Sciatic nerve (tissue), 2 donors: ENCODE data around the gene NRG3. TPM values are rescaled to one million over a fixed set of nuclear protein-coding genes. Genes with fewer than 3 reads are reported as not detected.
"Not testable (repeated sequence)": the region's sequence is repeated elsewhere in the genome, so short reads cannot be mapped to it uniquely, and the experiment has no call there.

Experiments used
- ATAC-seq: fragments of 200-7000 bp; cut with Tn5 transposase; one replicate; pipeline ENCODE4 v1.9.1; 2020; ENCODE audit warnings: mild to moderate bottlenecking, moderate library complexity
- DNase-seq: peaks from one replicate; pipeline ENCODE4 v3.0.0-alpha.2; 2020; ENCODE audit warnings: low spot score
- intact Hi-C: fragments of 100-400 bp; cut with DNase I; formaldehyde crosslinking; loops from one replicate; pipeline ENCODE4 v1.14.2; 2022
- total RNA-seq: library from RNA; stranded (reverse); fragmentation: NEBNext Ultra II Directional; extraction: Animal tissue kit (Norgen Biotek cat#: 25700); gene quantifications from one replicate; pipeline ENCODE4 v1.2.1, GENCODE V29; 2021
- donor health status: DM: no; HTN: no; CAD: no.
- donor health status: DM: no; HTN: no; CAD: no.

The NRG3 gene
- total RNA-seq, 1 donor from 2014 or later = 1.4 TPM

DNA sequence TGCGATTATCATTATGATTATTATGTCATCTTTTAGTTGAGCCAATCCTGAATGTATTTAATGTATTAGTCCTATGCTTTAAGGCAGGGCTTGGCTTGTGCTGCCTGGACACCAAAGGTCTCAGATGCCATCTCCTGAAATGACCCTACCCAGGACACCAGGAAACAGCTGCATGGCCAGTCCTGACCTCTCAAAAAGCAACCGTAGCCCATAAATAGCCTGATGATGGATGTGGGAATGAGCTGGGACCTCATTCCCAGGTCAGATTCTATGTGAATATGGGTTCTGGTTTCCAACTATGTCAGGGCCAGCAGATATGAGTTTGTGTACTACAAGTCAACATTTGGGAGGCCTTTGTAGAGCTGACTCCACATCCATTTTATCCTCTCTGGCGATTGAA is 438.4 kb downstream of the NRG3 start:
- ATAC-seq (no peak), DNase-seq (no peak)
- intact Hi-C loops = no loop called here

DNA sequence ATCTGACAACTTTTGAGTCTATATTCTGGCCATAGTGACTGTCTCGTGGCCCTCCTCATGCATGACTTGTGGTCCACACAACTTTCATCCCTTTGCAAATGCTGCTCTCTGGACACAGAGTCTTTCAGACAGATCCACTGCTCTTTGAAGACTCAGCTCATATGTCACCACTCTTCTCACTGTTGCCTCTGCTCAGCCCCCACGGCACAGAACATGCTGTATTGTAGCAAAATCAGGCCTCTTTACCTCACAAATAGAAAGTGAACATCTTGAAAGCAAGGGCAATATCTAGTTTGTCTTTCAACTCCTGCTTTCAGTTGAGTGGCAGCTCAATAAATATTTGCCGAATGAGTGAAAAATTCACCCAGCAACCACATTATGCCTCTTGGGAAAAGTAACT is 443.5 kb downstream of the NRG3 start:
- ATAC-seq = no peak
- no peak for DNase-seq

DNA sequence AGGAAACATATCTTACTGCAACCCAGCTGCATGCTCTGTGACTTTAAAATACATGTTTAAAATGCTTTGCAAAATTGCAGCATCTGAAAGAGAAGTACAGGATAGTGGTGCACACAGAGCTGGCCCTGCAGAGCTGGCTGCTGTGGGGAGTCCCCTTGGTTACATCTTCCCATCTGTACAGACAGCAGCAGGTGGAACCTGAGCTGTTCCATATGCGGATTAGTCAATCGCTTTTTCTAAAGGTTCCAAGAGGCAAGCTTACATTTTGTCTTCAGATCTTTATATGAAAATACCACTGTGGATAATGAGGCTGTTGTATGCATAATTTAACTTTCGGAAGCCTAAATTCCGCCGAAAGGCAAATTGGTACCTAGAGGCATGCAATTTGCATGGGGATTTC is 444.1 kb downstream of the NRG3 start:
- ATAC-seq (no peak), DNase-seq (no peak)
- intact Hi-C loops = no loop called here

More for the DNA sequence above, 443.5 kb downstream of the NRG3 start:
- intact Hi-C loops = no loop called here

DNA sequence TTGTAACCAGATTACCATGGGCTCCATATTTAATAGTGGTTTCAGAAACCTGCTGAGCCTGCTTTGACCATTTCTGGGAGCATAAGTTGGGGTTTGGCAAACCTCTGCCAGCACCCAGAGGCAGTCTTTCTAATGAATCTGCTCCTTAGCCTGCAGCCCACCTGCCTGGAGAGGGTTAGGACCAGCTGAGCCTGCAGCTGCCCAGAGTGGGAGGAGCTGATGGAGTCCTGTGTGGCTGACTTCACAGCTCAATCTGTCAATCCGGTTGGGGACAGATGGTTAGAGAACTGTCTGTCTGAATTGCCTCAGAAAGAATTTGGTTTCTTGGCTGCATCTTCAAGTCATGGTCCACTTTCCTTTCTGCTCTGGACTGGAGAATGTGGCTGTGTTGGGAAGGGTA is 444.6 kb downstream of the NRG3 start:
- ATAC-seq = no peak
- intact Hi-C loops = no loop called here
- DNase-seq = no peak

DNA sequence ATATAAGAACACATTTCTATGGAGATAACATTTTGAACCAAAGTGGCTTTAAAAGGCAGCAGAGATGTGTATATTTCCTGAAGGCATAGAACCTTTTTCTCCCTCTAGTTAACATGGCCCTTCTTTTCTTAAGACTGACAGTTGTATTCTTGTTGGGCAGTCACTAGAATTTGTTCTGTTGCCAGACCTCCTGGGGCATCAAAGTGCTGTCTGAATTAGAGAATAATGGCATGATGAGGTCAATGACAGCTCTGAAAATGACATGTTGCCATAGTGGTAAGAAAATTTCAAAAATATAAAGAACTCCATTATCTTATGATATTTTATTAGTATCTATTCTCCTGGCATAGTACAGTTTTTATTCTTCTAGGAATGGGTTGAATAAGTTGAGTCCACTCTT is 446.7 kb downstream of the NRG3 start:
- ATAC-seq = no peak

DNA sequence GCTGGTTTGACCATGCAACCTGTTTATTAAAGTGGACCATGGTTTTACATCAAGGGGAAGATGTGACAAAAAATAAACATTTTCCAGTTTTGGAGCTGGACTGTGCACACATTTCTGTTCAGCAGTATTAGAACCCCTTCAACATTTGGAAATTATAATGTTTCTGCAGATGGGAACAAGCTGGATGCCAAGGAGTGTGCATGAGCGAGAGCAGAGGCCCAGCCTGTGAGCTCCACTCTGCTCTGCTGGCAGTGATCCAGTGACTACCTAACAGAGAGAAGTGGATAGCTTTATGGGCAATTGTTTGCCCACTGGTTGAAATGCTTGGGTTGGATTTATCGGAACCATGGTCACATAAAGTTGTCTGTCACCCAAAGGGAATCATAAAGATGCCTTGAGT is 456.7 kb downstream of the NRG3 start:
- DNase-seq (no peak), ATAC-seq (no peak)
- intact Hi-C loops = no loop called here

More for the DNA sequence above, 446.7 kb downstream of the NRG3 start:
- DNase-seq = no peak
- intact Hi-C loops = no loop called here

DNA sequence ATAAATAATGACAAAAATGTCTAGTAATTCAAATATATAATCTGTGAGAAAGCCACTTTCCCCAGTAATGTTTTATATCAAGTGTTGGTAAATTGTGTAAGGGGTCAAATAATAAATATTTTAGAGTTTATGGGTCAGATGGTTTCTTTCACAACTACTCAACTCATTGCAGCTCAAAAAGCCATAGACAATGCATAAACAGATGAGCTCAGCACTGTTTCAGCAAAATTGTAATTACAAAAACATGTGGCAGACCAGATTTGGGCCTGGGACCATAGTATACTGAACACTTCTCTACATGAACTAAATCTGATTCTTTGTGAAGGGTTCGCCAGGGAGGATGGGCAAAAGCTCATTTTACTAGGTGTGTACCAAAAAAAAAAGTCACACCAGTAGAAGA is 460.8 kb downstream of the NRG3 start:
- ATAC-seq = no peak
- intact Hi-C loops = no loop called here
- no peak for DNase-seq

DNA sequence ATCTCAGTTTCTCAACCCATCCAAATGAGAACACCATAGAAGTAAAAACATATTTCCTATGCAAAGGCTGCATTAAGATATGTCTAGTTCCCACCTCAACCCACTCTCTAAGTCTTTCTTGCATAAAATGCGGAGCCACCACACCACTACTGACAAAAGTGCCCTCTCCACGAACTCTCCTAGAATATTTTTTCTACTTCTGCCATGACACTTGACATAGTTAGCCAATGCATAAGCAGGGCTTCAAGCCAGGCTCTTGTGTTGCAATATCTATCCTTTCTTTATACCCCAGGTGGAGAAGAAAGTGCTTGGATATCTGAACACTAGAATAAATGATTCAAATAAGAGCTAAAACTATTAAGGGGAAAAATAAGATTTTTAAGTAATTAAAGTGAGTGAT is 465.2 kb downstream of the NRG3 start:
- ATAC-seq (no peak), DNase-seq (no peak)
- intact Hi-C loops = no loop called here

DNA sequence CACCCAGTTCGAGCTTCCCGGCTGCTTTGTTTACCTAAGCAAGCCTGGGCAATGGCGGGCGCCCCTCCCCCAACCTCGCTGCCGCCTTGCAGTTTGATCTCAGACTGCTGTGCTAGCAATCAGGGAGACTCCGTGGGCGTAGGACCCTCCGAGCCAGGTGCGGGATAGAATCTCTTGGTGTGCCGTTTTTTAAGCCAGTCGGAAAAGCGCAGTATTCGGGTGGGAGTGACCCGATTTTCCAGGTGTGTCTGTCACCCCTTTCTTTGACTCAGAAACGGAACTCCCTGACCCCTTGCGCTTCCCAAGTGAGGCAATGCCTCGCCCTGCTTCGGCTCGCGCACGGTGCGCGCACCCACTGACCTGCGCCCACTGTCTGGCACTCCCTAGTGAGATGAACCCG is 474.6 kb downstream of the NRG3 start:
- DNase-seq, ATAC-seq, intact Hi-C loops: not testable (repeated sequence)

DNA sequence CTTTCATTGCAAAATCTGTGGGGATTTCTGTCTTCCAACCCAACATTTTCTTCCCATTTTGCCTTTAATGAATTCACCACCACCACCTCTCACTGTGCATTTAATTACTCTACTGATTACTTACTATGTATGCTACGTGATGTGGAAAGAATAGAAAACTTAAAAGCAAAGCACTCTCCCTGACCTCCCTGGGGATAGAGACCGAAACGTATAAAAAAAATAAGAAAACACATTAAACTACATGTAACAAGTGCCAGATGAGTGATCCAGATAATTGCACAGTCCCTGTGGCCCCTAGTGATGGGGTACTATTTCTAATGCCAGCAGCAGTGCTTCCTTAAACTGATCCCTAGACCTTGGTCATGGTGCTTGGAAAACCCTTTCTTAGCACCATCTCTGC is 478.4 kb downstream of the NRG3 start:
- no peak for DNase-seq
- ATAC-seq = no peak
- intact Hi-C loops = no loop called here

DNA sequence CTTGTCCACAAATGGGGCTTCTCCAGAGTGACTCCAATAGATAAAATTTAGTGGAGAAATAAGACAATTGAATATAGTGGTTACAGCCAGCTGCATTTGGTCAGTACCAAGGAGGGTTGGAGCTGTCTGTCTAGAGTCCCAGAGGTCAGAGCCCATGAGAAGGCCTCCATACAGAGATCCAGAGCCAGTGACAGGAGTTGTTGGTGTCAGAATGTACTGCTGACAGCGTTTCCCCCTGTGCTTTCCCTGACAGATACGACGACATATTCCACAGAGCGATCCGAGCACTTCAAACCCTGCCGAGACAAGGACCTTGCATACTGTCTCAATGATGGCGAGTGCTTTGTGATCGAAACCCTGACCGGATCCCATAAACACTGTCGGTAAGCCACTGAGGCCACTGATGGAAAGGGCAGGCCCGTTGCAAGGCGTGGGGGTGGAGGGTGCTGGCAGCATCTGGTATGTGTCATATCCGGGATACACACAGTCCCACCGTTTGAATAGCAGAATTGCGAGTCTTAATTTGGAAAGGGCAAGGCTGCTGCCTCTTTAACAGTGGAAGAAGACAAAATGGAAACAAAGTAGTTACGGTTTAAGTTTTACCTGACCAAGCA is 483.6 kb downstream of the NRG3 start:
- DNase-seq = no peak
- no peak for ATAC-seq
- intact Hi-C loops = no loop called here

DNA sequence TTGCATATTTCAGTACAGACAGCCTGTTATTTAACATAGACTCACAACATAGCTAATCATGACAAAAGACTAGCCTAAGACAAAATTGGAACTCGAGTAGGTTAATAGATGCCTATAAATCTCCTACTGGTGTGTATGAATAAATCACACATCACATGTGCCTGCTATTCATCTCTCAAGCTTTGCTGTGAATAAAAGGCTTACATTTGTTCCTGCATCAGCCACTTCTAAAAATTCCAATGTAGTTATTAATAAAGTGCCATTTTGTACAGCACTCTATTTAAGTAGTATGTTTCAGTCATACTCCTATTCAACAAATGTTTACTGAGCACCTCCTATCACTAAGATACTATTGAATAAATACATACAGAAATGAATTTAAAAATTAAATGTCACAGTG is 486.3 kb downstream of the NRG3 start:
- ATAC-seq (no peak), DNase-seq (no peak)
- intact Hi-C loops = no loop called here

DNA sequence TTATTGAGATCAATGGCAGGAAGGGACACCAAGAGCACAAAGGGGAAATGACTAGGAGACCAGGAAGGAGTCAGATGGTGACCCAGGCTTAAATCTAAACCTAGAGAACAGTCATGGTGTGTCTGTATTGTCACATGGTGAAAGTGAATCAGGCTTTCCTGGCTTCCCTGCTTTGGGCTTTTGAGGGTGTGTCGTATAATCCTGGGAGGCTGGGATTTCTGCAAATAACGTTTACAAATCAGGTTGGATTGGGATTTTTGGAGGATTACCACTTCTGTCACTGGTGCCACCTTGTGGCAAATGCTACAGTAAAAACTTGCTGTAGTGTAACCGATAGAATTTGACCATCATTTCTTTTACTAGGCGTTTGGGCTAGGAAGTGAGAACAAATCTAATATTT is 502.6 kb downstream of the NRG3 start:
- intact Hi-C loops = no loop called here
- no peak for DNase-seq
- ATAC-seq = no peak

DNA sequence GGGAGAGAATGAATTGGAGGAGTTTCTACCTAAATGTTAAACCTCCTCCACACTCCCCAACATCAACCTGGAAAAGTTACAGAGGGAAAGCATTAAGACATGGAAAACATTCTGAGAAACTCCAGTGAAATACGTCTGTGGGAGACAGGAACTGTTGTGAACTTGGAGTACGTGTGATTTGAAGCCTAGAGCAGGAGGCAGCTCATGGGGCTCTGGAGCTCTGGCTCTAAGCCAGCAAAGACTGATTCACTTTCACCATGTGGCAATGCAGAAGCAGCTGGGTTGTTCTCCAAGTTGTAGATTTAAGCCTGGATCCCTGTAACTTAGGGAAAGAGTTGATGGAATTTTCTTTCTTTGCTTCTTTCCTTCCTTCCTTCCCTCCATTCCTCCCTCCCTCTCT is 503.2 kb downstream of the NRG3 start:
- DNase-seq (no peak), ATAC-seq (no peak)
- intact Hi-C loops = no loop called here

DNA sequence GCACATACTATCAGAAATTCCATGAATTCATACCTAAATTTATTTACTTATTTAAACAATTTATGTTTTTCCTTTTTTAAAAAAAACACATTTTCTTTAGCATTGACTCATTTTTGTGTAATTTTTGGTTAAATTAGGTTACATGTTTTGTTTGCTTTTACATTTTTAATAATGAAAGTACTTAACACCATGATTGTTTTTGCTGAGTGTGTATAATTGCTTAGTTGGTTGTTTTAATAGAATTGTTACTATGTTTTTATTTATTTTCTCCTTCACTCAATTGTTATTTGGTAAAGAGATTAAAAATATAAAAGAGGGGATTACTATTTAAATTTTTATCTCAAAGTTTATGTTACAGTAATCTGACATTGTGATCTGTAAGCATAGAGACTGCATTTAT is 508.4 kb downstream of the NRG3 start:
- intact Hi-C loops = no loop called here

DNA sequence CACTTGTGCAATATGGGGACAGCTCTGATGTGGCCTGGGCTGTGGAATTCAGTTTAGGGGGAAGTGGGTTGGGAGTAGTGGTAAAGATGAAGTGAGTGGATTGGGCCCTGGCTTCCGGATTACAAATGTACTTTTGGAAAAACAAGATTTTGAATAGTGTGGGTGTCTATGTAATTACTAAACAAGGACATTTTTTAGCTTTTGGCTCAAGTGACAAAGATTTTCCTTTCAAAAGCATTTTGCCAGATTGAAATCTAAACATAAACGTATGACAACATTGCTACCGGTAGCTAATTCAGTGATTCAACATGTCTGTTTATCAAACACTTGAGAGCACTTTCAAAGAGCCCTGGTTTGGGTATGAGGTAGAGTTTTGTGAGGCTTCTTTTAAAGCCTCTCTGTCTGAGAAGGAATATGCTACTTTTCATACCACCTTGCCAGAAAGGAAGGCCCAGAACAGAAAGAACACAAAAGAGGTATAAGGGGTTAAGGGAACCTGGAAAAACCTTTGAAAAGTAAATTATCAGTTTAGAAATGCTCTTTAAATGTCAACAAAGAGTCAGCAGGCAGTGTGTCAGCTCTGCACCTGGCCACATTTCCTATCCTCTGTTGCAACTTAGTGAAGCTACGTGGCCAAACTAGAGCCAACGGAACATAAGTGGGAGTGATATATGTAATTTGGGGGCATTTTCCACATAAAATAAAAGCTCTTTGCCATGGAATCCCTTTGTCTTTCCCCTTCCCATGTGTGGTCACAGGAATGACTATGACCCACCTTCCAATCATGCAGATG is 516.1 kb downstream of the NRG3 start:
- ATAC-seq (no peak), DNase-seq (no peak)
- intact Hi-C loops = no loop called here

More for the DNA sequence above, 508.4 kb downstream of the NRG3 start:
- no peak for ATAC-seq
- no peak for DNase-seq

DNA sequence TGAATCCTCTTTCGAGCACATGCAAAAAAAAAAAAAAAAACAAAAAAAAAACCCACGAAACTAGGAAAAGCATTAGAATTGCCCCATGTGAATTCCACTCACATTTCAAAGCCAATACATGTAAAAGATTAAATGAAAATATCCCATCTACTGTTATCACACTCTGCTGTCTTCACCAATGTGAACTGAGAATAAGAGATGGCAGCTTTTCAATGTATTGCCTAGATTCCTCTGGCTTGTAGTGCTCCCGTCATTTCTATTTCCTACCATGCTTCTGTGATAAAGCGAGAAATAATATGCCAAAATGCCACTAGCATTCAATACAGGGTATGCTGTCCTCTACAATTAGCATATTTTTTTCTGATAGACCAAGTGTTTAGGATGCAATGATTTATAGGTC is 517.0 kb downstream of the NRG3 start:
- intact Hi-C loops = no loop called here
- ATAC-seq (no peak), DNase-seq (no peak)

DNA sequence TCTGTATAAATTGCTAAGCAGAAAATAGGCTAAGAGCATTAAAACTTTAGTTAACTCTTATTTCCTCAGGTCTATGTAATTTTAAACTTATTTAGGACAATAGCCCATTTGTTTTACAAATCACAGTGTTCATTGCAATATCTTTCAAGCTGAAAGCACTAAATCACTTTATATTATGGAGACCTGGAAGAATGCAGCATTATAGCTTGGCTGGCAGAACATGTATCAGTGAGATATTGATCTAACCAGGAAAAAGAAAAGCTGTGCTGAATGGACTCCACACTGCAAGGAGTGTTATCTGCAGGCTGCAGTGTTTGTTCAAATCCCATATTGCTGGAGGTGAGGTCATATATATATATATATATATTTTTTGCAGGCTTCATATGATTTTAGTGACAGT is 517.5 kb downstream of the NRG3 start:
- intact Hi-C loops = no loop called here
- DNase-seq (no peak), ATAC-seq (no peak)

DNA sequence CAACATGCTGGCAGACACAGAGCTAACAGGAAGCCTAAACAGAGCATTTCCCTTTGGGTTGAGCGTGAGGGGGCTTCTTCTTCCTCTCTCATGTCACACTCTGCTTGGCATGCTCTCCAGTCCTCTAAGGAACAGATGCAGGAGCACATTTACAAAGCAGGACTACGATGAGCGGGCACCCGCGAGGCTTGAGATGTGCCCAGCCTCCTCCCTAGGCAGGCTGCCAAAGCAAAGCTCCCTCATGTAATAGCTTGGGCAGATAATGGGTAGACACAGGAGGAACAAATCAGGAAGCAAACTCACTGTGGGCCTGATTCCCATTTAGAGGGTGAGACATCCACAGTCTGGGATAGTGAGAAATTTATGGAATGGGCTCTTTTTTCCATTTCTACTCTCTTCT is 519.1 kb downstream of the NRG3 start:
- ATAC-seq = no peak
- intact Hi-C loops = no loop called here
- DNase-seq = no peak

DNA sequence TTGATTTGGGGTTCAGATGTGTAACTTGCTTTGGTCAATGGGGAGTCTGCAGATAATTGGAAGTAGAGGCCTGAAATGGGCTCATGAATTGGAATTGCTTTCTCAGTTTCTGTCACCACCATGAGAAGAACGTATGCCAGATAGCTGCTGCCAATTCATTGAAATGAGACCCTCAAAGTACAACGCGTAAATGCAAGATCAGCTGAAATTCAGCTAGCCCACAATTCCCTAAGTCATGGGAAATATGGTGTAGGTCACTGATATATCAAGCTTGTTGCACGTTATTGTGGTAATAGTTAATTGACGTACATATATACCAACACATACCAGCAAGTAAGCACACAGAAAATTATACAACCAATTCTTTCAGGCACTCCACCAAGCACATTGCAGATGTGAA is 520.0 kb downstream of the NRG3 start:
- ATAC-seq = no peak
- intact Hi-C loops = no loop called here
- DNase-seq = no peak

DNA sequence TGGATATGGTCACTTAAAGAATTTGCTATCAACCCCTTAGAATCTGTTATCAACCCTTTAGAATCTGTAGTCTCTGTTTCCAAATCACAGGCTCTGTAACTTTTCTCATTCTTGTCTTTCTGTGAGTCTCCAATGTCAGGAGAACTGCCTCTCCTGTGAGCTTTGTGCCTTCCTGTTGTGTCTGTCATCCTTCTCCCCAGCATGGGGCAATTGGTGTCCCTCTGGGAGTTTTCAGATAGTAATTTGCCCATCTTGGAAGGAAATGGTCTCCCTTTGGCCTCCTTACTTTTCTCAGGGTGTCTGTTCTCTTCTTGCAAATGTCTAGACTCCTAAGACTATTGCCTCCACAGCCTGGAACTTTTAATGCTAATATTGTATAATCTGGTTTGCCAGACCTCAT is 521.9 kb downstream of the NRG3 start:
- intact Hi-C loops = no loop called here
- ATAC-seq = no peak
- DNase-seq = no peak
